Astrocyte (in vitro differentiated cells and primary cell): ENCODE measurements around the gene ERCC6L.

ENCODE experiments used
- EZH2 ChIP-seq: IDR thresholded peaks from 2 replicates; pipeline ENCODE4 v1.6.1; 2012; ENCODE audit warnings: mild to moderate bottlenecking, low read length, inconsistent platforms; ENCODE audit not compliant: insufficient read depth
- TF ChIP-seq, protein P1 (sequence below): IDR thresholded peaks from 2 replicates; pipeline ENCODE4 v1.5.1; 2011; ENCODE audit warnings: low read depth, mild to moderate bottlenecking, inconsistent platforms, low read length, moderate library complexity; ENCODE audit not compliant: insufficient read depth

DNA sequence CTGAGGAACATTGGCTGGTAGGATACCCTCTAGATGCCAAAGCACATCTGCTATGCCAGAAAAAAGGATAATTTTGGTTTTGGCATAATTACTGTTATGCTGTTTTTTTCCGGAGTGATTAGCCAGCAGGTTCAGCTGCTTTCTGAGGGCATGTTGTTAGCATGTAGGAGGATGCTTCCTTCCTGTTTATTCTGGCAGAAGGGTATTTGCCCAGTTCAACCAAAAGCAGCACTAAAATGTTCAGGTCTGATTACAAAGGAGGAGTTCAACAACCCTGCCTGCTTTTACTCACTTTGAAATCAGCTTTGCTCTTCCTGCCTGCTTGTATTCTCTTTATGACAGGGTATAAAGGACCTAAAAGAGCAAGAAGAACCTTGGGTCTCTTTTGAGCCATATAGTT, 21.9 kb downstream of the ERCC6L start:
- TF ChIP-seq, protein P1, sequence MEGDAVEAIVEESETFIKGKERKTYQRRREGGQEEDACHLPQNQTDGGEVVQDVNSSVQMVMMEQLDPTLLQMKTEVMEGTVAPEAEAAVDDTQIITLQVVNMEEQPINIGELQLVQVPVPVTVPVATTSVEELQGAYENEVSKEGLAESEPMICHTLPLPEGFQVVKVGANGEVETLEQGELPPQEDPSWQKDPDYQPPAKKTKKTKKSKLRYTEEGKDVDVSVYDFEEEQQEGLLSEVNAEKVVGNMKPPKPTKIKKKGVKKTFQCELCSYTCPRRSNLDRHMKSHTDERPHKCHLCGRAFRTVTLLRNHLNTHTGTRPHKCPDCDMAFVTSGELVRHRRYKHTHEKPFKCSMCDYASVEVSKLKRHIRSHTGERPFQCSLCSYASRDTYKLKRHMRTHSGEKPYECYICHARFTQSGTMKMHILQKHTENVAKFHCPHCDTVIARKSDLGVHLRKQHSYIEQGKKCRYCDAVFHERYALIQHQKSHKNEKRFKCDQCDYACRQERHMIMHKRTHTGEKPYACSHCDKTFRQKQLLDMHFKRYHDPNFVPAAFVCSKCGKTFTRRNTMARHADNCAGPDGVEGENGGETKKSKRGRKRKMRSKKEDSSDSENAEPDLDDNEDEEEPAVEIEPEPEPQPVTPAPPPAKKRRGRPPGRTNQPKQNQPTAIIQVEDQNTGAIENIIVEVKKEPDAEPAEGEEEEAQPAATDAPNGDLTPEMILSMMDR: no peak
- TF ChIP-seq EZH2: no peak
